ENCODE measurements around the gene KRTAP3-3.

- TF ChIP-seq, protein P1, sequence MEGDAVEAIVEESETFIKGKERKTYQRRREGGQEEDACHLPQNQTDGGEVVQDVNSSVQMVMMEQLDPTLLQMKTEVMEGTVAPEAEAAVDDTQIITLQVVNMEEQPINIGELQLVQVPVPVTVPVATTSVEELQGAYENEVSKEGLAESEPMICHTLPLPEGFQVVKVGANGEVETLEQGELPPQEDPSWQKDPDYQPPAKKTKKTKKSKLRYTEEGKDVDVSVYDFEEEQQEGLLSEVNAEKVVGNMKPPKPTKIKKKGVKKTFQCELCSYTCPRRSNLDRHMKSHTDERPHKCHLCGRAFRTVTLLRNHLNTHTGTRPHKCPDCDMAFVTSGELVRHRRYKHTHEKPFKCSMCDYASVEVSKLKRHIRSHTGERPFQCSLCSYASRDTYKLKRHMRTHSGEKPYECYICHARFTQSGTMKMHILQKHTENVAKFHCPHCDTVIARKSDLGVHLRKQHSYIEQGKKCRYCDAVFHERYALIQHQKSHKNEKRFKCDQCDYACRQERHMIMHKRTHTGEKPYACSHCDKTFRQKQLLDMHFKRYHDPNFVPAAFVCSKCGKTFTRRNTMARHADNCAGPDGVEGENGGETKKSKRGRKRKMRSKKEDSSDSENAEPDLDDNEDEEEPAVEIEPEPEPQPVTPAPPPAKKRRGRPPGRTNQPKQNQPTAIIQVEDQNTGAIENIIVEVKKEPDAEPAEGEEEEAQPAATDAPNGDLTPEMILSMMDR (IDR thresholded peaks at IDR 0.05; ENCODE audit: poor library complexity) = no peak
- no peak for TF ChIP-seq EZH2 (IDR thresholded peaks at IDR 0.05; ENCODE audit: borderline replicate concordance)
Measured at GRCh38 chr17:40981115-40981514, 12.8 kb downstream of the KRTAP3-3 start.
